OCI-LY7 (cell line): ENCODE data around the gene IZUMO1. TPM values are rescaled to one million over a fixed set of nuclear protein-coding genes. Genes with fewer than 3 reads are reported as not detected.

ENCODE experiments used
- BruUV-seq: library from RNA; stranded (reverse); fragments of 400-500 nt; replicated peaks from 2 replicates; lab custom pipeline; 2021; lab: Mats Ljungman, UMichigan
- CTCF ChIA-PET: fragments of 300-600 bp; sonication (Branson Sonifier 250); formaldehyde crosslinking; loops from one replicate; lab custom pipeline; 2022; ENCODE audit warnings: antibody characterized with exemption; ENCODE audit not compliant: unreplicated experiment; lab: Charles Lee
- POLR2A ChIA-PET: fragments of 300-600 bp; sonication (Branson Sonifier 250); formaldehyde crosslinking; loops from one replicate; lab custom pipeline; 2022; ENCODE audit warnings: antibody characterized with exemption; lab: Charles Lee
- DNase-seq: peaks from one replicate; pipeline ENCODE4 v3.0.0-alpha.2; 2015; ENCODE audit warnings: low spot score
- H2AFZ ChIP-seq: fragments of 200-600 bp; sonication (generic), shearing (Covaris generic); 2 replicates; pipeline ENCODE4 v1.6.1; 2014; ENCODE audit warnings: mild to moderate bottlenecking, antibody characterized with exemption, low read length, moderate library complexity
- H3K27ac ChIP-seq: fragments of 200-600 bp; sonication (generic); 2 replicates; pipeline ENCODE4 v1.5.1; 2014; ENCODE audit warnings: mixed run types, low read depth, mild to moderate bottlenecking, moderate library complexity, low read length, inconsistent platforms; ENCODE audit not compliant: poor library complexity, severe bottlenecking
- H3K36me3 ChIP-seq: fragments of 200-600 bp; sonication (generic); 2 replicates; pipeline ENCODE4 v1.6.1; 2014; ENCODE audit warnings: mild to moderate bottlenecking, antibody characterized with exemption, low read length, moderate library complexity, mixed read lengths; ENCODE audit not compliant: insufficient read depth
- H3K4me1 ChIP-seq: fragments of 200-600 bp; sonication (generic); 2 replicates; pipeline ENCODE4 v1.5.1; 2014; ENCODE audit warnings: mild to moderate bottlenecking, low read length; ENCODE audit not compliant: insufficient read depth, poor library complexity, severe bottlenecking
- H3K4me2 ChIP-seq: fragments of 200-600 bp; sonication (generic); 2 replicates; pipeline ENCODE4 v1.6.1; 2014; ENCODE audit warnings: mild to moderate bottlenecking, low read length
- H3K4me3 ChIP-seq: fragments of 200-600 bp; sonication (generic); 2 replicates; pipeline ENCODE4 v1.5.1; 2014; ENCODE audit warnings: mild to moderate bottlenecking, low read depth, low read length; ENCODE audit not compliant: poor library complexity, severe bottlenecking
- H3K79me2 ChIP-seq: fragments of 200-600 bp; sonication (generic); 2 replicates; pipeline ENCODE4 v1.6.1; 2016; ENCODE audit warnings: low read depth, mild to moderate bottlenecking, low read length, moderate library complexity, mixed read lengths; ENCODE audit not compliant: insufficient read depth
- H3K9me2 ChIP-seq: fragments of 200-600 bp; sonication (generic); 2 replicates; pipeline ENCODE4 v1.6.1; 2016; ENCODE audit warnings: mild to moderate bottlenecking, low read length, mixed read lengths; ENCODE audit not compliant: insufficient read depth
- H3K9me3 ChIP-seq: fragments of 200-600 bp; sonication (generic); 2 replicates; pipeline ENCODE4 v1.6.1; 2014; ENCODE audit warnings: mild to moderate bottlenecking, mixed run types, low read length, mixed read lengths
- H4K20me1 ChIP-seq: fragments of 200-600 bp; sonication (generic); 2 replicates; pipeline ENCODE4 v1.6.1; 2014; ENCODE audit warnings: mild to moderate bottlenecking, antibody characterized with exemption, low read length, moderate library complexity, mixed read lengths; ENCODE audit not compliant: insufficient read depth
- CTCF ChIP-seq: fragments of 200-600 bp; sonication (generic); conservative IDR thresholded peaks from 2 replicates; pipeline ENCODE4 v1.5.1; 2014; ENCODE audit warnings: mild to moderate bottlenecking, antibody characterized with exemption, low read length, moderate library complexity, mixed read lengths
- EZH2phosphoT487 ChIP-seq: fragments of 200-600 bp; sonication (generic); IDR thresholded peaks from 2 replicates; pipeline ENCODE4 v1.6.1; 2018; ENCODE audit warnings: low read depth, borderline replicate concordance, mild to moderate bottlenecking, mixed run types, antibody characterized with exemption, low read length, moderate library complexity, mixed read lengths
- intact Hi-C: fragments of 100-400 bp; cut with micrococcal nuclease; formaldehyde crosslinking; loops from one replicate; pipeline ENCODE4 v1.10.0; 2022; ENCODE audit not compliant: unreplicated experiment
- total RNA-seq, 2 experiments: library from RNA; depleted of rRNA in 1 of 2; stranded (reverse); fragments of >200 nt in 1 of 2; shearing (Covaris generic) in 1 of 2; gene quantifications; 2 replicates each; pipeline ENCODE4 v1.2.3, GENCODE V29; 2014 to 2022

Gene IZUMO1
- total RNA-seq, 2 experiments from 2014 or later: not detected

GRCh38 chr19:48749571-48750198 lies 3.0 kb upstream of the IZUMO1 start:
- Histone ChIP-seq H2AFZ (no peak overlapping the region), H3K9me3 (no peaks in the 10 kb centered on the region), H3K4me1 (peaks cover 19% of the 10 kb centered on the region), H3K79me2 (no peaks in the 10 kb centered on the region), H3K36me3 (no peaks in the 10 kb centered on the region), H3K4me3 (no peak overlapping the region), H4K20me1 (no peaks in the 10 kb centered on the region), H3K4me2 (no peak overlapping the region), H3K9me2 (no peaks in the 10 kb centered on the region), H3K27ac (no peak overlapping the region)
- BruUV-seq: no TSS peak
- intact Hi-C loops: no loop called here
- ChIA-PET CTCF (no interaction called here), POLR2A (no interaction called here)
- TF ChIP-seq EZH2phosphoT487: no peak
- TF ChIP-seq CTCF: no peak
- DNase-seq: no peak

DNA sequence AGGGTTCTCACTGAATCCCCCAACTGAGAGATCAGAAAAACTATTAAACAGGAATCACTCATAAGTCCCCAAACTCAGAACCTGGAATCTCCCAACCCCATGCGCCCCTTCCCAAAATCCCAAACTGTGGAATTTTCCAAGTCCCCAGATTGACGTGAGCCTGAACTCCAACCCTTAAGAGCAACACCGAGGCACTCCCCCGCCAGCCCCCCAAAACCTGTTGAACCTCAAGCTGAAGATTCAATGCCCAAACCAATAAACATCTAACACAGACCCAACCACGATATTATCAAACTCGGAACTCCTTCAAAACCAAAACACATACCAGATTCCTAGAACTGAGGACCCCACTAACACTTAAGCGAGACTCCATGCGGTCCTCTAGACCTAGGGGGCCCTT lies 599 bp downstream of the IZUMO1 start:
- H3K4me3 ChIP-seq: no peak overlapping the region
- no TSS peak for BruUV-seq
- ChIA-PET POLR2A (interaction anchor here (0.5 kb wide), 1 partner anchor 14 kb away, joined by 4 read pairs; no protein-coding TSS in a partner anchor), CTCF (no interaction called here)
- H3K27ac ChIP-seq: no peak overlapping the region
- intact Hi-C loops: no loop called here
- TF ChIP-seq CTCF (no peak), EZH2phosphoT487 (no peak)
- no peaks in the 10 kb centered on the region for H3K79me2 ChIP-seq
- no peaks in the 10 kb centered on the region for H3K36me3 ChIP-seq
- no peaks in the 10 kb centered on the region for H3K9me3 ChIP-seq
- no peaks in the 10 kb centered on the region for H3K9me2 ChIP-seq
- peaks cover 13% of the 10 kb centered on the region for H3K4me1 ChIP-seq
- peak overlapping the region; percentile 41; the same call in 1 of the 2 replicates for H3K4me2 ChIP-seq
- peak overlapping the region; percentile 51; the same call in 1 of the 2 replicates for H2AFZ ChIP-seq
- DNase-seq: no peak
- H4K20me1 ChIP-seq: no peaks in the 10 kb centered on the region
